Lower leg skin (tissue), 4 donors: ENCODE results near the gene ABI1. TPM values are rescaled to one million over a fixed set of nuclear protein-coding genes. Genes with fewer than 3 reads are reported as not detected.

Experiments used
- DNase-seq, 2 donors: peaks; one replicate each; pipeline ENCODE4 v3.0.0-alpha.2; 2019; ENCODE audit warnings: low spot score in 2 of 2
- H3K4me3 ChIP-seq: fragments of 200-600 bp; sonication (generic); 2 replicates; pipeline ENCODE4 v1.5.1; 2017; ENCODE audit warnings: mild to moderate bottlenecking, low read depth; ENCODE audit not compliant: poor library complexity, severe bottlenecking
- CTCF ChIP-seq, 3 donors: fragments of 450-650 bp; IDR thresholded peaks; one replicate each; pipeline ENCODE4 v1.5.1; 2016; ENCODE audit warnings: antibody characterized with exemption in 3 of 3, mild to moderate bottlenecking in 3 of 3, moderate library complexity in 2 of 3
- POLR2A ChIP-seq, 2 donors: fragments of 450-650 bp; IDR thresholded peaks; one replicate each; pipeline ENCODE4 v1.6.1; 2016 to 2017; ENCODE audit warnings: antibody characterized with exemption in 2 of 2, mild to moderate bottlenecking in 1 of 2, moderate library complexity in 1 of 2
- WGBS, 2 donors: methylation state at CpG; one replicate each; pipeline ENCODE4 v1.1.5; 2018; 5-methylcytosine and 5-hydroxymethylcytosine counted together
- intact Hi-C: fragments of 100-400 bp; cut with DNase I; formaldehyde crosslinking; loops from one replicate; pipeline ENCODE4 v1.15.0; 2023; ENCODE audit warnings: low total_unique reads
- total RNA-seq, 4 donors: library from RNA; depleted of rRNA; stranded (reverse); fragments of >200 nt; gene quantifications; one replicate each; pipeline ENCODE4 v1.1.0, GENCODE V29; 2016

ABI1 gene
- total RNA-seq, 4 donors from 2014 or later = 59.6 to 78.5 (median 68.4) TPM

- intact Hi-C loops = no loop called here
- WGBS, 2 donors = 47 to 54% methylated on average over 2 of the region's 2 CpGs
- no peak for DNase-seq
- H3K4me3 ChIP-seq = no peak overlapping the region
- no peak for TF ChIP-seq CTCF (IDR thresholded peaks at IDR 0.05)
- TF ChIP-seq POLR2A (IDR thresholded peaks at IDR 0.05) = no peak
Measured at GRCh38 chr10:26832960-26833359, 27.8 kb downstream of the ABI1 start.

GRCh38 chr10:26831936-26832335 is 28.8 kb downstream of the ABI1 start:
- TF ChIP-seq CTCF (IDR thresholded peaks at IDR 0.05) = no peak
- TF ChIP-seq POLR2A (IDR thresholded peaks at IDR 0.05) = no peak
- WGBS, 2 donors = 88 to 89% methylated on average over 6 of the region's 6 CpGs
- no peak overlapping the region for H3K4me3 ChIP-seq
- intact Hi-C loops = no loop called here
- DNase-seq = no peak

GRCh38 chr10:26829810-26830515 is 30.8 kb downstream of the ABI1 start:
- intact Hi-C loops = no loop called here
- 91 to 92% methylated on average over 5 of the region's 5 CpGs for WGBS, 2 donors
- DNase-seq = no peak
- H3K4me3 ChIP-seq = no peak overlapping the region
- no peak for TF ChIP-seq POLR2A (IDR thresholded peaks at IDR 0.05)
- no peak for TF ChIP-seq CTCF (IDR thresholded peaks at IDR 0.05)

GRCh38 chr10:26824015-26824690 is 36.6 kb downstream of the ABI1 start:
- TF ChIP-seq CTCF (IDR thresholded peaks at IDR 0.05) = no peak
- TF ChIP-seq POLR2A (IDR thresholded peaks at IDR 0.05) = no peak
- H3K4me3 ChIP-seq = no peak overlapping the region
- 100% methylated on average over 1 of the region's 1 CpG for WGBS, 2 donors
- intact Hi-C loops = no loop called here
- DNase-seq = no peak

- intact Hi-C loops = no loop called here
- TF ChIP-seq CTCF (IDR thresholded peaks at IDR 0.05) = no peak
- TF ChIP-seq POLR2A (IDR thresholded peaks at IDR 0.05) = no peak
- DNase-seq = no peak
- H3K4me3 ChIP-seq = no peak overlapping the region
- 96 to 99% methylated on average over 3 of the region's 3 CpGs for WGBS, 2 donors
Measured at GRCh38 chr10:26821699-26822570, 38.8 kb downstream of the ABI1 start.
